Right renal cortex interstitium (tissue), 3 donors: ENCODE results near the gene MYOM3. TPM values are rescaled to one million over a fixed set of nuclear protein-coding genes. Genes with fewer than 3 reads are reported as not detected.

Experiments used
- DNase-seq, 3 donors: peaks; one replicate each; pipeline ENCODE4 v3.0.0-alpha.2; 2013; ENCODE audit warnings: low read depth in 3 of 3, low spot score in 2 of 3
- polyA plus RNA-seq, 3 donors: library from polyadenylated mRNA; unstranded; fragments of 120-200 nt; gene quantifications; one replicate each; pipeline ENCODE4 v1.2.1, GENCODE V29; 2013; ENCODE audit not compliant: insufficient read length in 3 of 3

MYOM3 gene
- polyA plus RNA-seq, 3 donors, result 23.6 to 27.5 (median 25.5) TPM

GRCh38 chr1:24098943-24099638 is 12.8 kb downstream of the MYOM3 start:
- DNase-seq, result no peak

DNA sequence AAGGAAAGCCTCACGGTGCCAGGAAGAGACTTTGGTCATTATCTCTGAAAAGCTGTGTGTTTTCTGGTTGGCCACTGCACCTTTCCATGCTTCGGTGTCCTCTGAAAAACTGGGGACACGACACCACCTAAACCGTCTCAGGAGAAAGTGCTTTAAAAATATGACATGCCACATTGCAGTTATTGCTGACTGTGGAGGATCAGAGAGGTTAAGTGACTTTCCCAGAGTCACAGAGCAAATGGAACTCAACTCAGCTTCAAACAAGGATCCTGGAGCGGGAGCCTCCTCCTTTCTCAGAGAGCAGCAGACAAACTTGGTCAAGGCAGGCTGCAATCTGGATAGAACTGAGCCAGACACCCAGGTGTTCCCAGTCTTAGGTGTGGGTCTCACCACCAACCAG is 13.8 kb downstream of the MYOM3 start:
- no peak for DNase-seq

DNA sequence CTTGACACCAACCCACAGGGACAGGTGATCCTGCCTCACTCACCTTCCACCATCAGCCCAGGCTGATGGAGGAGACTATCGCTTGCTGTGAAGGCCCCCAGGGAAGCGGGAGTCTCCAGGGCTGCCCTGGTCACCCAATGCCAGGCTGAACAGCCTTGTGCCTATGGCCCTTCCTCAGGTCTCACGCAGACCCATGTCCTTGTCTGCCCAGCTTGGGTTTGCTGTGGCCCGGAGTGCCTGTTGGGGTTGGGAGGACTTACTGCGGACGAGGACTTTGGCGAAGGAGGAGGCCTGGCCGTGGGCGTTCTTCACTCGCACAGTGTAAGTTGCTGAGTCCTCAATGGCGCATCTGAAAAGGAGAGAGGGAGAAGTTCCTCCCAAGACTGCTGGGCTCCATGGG is 14.3 kb downstream of the MYOM3 start:
- no peak for DNase-seq

DNA sequence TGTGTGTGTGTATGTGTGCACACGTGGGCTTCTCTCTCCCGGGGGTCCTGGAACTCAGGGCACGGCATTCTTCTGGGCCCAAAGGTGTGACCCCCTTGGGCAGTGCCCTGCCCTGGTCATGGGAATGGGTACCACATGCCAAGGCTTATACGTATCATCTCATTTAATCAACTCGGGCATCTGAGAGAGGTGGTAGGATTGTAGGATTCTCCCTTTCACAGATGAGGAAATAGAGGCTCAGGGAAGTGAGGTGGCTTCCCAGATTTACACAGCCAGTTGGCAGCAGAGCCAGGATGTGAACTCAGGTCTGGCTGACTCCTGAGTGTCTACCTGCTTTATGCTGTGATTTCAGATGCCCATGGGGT is 15.2 kb downstream of the MYOM3 start:
- no peak for DNase-seq

GRCh38 chr1:24096009-24096738 is 15.8 kb downstream of the MYOM3 start:
- no peak for DNase-seq

- no peak for DNase-seq
Observed at GRCh38 chr1:24095140-24095859, 16.6 kb downstream of the MYOM3 start.

GRCh38 chr1:24094554-24094953 is 17.4 kb downstream of the MYOM3 start:
- DNase-seq, result no peak

DNA sequence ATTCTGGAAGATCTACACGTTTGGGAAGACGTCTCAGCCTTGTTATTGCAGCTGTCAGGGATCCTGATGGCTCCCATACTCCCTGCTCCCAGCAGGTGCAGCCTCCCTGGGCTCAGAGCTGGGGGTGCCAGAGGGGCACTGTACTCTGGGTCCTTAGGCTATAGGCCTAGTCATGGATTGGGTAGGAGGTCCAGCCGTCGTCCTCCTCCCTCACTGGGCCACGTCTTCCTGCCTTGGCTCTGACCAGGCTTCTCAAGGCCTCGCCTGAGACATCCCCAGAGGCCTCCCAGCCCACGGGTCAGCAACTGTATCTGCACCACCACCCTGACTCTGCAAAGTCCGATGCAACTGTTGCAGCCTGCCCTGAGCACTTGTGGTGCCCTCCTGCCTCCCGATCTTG is 18.2 kb downstream of the MYOM3 start:
- DNase-seq, result no peak

GRCh38 chr1:24092979-24093378 is 19.0 kb downstream of the MYOM3 start:
- no peak for DNase-seq

GRCh38 chr1:24091971-24092482 is 19.9 kb downstream of the MYOM3 start:
- no peak for DNase-seq

- DNase-seq, result no peak
Observed at GRCh38 chr1:24090736-24091135, 21.2 kb downstream of the MYOM3 start.

DNA sequence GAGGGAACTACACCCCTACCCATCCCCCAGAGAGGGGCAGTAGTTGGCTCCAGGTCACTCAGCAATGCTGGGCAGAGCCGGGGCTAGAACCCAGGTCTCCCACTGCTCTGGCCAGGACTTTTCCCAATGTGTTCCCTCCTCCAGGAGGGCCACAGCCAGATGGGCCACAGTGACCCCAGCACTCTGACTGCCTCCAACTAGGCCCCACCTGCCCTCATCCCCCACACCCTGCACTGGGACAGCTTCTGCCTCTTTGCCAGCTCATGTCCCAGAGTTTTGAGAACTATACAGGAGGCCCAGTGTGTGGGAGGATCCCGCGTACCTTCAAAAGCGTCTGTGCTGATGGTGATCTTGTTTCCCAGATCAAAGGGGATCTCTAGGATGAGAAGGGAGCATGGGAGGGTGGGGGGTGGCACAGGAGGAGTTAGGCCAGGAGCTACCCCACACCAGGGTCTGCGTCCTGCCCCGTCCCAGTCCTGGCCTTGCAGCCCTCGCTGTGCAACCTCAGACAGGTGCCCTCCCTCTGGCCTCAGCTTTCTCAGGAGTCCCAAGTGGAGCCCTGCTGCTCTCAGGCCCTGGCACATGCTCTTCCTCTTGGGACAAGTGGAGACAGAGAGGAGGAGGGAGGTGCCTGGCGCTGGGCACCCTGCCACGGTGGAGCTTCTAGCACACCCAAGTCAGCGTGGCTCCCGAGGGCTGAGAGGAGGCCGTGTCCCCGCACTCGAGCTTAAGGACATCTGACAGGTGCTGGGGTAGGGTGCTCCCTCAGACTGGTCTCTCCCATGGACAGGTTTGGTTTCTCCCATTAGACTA is 22.0 kb downstream of the MYOM3 start:
- no peak for DNase-seq

DNA sequence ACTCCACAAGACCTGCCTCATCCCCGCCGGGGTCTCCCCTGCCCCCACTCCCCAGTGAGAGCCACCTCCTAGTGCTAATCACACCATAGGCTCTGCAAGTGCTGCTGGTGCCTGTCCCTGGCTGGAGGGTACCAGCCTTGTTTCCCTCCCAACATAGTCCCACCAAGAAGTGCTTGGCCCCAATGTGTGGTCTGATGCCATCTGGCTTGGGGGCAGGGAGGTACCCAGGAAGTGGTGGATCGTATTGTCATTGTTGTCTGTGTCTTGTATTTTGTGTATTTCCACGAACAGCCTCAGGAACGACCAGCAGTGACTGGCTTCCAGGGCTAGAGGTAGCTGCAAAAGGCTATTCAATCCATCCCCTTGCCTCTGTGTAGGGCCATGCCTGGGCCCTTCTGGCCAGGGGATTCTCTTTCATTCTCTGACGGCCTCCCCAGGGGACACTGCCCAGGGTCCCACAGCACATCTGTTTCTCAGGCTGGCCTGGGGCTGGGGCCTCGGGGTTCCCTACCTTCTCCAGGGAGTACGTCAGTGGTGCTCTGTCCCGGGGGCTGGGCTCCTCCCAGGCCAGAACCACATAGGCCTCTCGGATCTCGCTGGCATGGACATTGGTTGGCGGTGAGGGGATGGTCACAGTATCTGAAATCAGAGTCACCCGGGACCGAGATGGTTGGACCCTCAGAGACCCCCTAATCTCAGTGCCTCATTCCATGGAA is 22.8 kb downstream of the MYOM3 start:
- DNase-seq, result no peak

- no peak for DNase-seq
Observed at GRCh38 chr1:24086466-24086865, 25.5 kb downstream of the MYOM3 start.

- DNase-seq, result no peak
Observed at GRCh38 chr1:24085546-24085945, 26.4 kb downstream of the MYOM3 start.

GRCh38 chr1:24085007-24085406 is 26.9 kb downstream of the MYOM3 start:
- DNase-seq, result no peak

GRCh38 chr1:24084050-24084449 is 27.9 kb downstream of the MYOM3 start:
- DNase-seq, result no peak

DNA sequence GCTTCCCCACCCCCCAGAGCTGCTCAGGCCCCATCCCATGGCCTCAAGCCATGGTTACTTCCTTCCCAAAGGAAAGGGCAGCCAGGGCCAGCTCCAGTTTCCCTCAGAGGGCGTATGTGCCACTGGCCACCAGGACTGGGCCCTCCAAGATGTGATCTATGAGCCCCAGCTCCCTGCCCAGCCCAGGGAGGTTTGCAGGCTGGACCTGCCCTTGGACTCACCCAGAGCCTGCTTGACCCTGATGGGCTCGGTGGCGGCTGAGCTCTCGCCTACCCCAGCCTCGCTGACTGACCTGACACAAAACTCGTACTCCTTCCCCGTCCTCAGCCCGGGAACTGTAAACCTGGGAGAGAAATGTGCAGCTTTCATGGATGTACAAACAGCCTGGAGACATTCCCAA is 29.6 kb downstream of the MYOM3 start:
- DNase-seq, result no peak

DNA sequence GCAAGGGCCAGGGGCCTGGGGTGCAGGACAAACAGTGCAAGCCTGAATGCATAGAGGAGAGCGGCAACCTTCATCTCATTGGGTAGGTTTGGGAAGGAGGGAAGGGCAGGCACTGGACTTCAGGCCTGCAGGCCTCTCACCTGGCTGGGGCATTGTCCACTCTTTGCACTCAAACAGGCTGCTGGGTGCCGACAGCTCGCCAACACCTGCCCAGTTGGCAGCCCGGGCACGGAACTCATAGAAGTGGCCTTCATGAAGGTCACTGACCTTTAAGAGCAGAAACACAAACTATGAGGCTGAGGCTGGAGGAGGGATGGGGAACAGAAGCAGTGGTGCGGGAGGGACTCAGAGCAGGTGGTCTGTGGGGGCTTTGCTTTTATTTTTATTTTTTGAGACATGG is 30.7 kb downstream of the MYOM3 start:
- no peak for DNase-seq

DNA sequence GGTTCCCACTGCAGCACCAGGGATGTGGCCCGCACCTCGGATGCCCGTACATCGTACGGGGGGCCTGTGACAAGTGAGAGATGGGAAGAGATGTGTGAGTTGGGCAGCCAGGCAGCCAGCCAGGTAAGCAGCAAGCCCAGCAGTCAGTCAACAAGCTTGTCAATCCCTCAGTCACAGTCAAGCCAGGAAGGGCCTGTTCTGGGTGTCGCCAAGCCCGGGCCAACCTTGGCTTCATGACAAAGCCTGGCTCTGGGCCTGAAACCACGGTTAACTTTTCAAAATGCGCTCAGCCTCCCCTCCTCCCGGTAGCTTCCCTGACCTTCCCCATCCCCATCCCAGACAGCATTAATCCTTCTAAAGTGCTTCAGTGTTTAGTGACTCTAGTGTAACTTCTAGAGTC is 31.8 kb downstream of the MYOM3 start:
- no peak for DNase-seq
